ENCODE results near the gene VRK1.

DNA sequence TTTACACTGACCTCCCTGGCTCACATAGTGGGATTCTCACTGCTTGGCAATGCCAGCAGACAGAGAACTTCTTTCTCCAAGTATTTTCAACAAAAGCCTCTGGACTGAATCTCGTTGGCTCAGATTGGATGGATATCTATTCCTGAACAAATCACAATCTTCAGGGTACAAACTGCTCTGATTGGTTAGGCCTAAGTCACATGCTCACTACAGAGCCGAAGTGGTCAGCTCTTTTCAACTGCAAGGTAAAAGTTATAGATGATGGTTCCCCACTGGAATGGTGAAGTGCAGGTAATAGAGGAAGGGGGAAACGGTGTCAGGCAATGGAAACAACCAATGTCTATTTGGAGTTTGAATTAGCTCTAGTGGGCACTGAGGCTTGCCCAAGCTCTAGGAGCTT is 16.7 kb upstream of the VRK1 start:
- no peak for TF ChIP-seq POLR2A (IDR thresholded peaks at IDR 0.05)
- TF ChIP-seq, protein P1, sequence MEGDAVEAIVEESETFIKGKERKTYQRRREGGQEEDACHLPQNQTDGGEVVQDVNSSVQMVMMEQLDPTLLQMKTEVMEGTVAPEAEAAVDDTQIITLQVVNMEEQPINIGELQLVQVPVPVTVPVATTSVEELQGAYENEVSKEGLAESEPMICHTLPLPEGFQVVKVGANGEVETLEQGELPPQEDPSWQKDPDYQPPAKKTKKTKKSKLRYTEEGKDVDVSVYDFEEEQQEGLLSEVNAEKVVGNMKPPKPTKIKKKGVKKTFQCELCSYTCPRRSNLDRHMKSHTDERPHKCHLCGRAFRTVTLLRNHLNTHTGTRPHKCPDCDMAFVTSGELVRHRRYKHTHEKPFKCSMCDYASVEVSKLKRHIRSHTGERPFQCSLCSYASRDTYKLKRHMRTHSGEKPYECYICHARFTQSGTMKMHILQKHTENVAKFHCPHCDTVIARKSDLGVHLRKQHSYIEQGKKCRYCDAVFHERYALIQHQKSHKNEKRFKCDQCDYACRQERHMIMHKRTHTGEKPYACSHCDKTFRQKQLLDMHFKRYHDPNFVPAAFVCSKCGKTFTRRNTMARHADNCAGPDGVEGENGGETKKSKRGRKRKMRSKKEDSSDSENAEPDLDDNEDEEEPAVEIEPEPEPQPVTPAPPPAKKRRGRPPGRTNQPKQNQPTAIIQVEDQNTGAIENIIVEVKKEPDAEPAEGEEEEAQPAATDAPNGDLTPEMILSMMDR (IDR thresholded peaks at IDR 0.05): no peak

All from upper lobe of left lung (tissue), 4 donors.